Stromal cell of bone marrow (primary cell): ENCODE results near the gene CEP170B.

Source experiments
- DNase-seq: peaks from one replicate; pipeline ENCODE4 v3.0.0-alpha.2; 2012; ENCODE audit warnings: low read depth

The CEP170B gene

GRCh38 chr14:104868060-104868740 is 3.1 kb downstream of the CEP170B start:
- no peak for DNase-seq

- no peak for DNase-seq
Observed at GRCh38 chr14:104868811-104869572, 3.9 kb downstream of the CEP170B start.

GRCh38 chr14:104869669-104870367 is 4.8 kb downstream of the CEP170B start:
- no peak for DNase-seq

GRCh38 chr14:104870368-104871144 is 5.5 kb downstream of the CEP170B start:
- no peak for DNase-seq

- no peak for DNase-seq
Observed at GRCh38 chr14:104871145-104871655, 6.1 kb downstream of the CEP170B start.

DNA sequence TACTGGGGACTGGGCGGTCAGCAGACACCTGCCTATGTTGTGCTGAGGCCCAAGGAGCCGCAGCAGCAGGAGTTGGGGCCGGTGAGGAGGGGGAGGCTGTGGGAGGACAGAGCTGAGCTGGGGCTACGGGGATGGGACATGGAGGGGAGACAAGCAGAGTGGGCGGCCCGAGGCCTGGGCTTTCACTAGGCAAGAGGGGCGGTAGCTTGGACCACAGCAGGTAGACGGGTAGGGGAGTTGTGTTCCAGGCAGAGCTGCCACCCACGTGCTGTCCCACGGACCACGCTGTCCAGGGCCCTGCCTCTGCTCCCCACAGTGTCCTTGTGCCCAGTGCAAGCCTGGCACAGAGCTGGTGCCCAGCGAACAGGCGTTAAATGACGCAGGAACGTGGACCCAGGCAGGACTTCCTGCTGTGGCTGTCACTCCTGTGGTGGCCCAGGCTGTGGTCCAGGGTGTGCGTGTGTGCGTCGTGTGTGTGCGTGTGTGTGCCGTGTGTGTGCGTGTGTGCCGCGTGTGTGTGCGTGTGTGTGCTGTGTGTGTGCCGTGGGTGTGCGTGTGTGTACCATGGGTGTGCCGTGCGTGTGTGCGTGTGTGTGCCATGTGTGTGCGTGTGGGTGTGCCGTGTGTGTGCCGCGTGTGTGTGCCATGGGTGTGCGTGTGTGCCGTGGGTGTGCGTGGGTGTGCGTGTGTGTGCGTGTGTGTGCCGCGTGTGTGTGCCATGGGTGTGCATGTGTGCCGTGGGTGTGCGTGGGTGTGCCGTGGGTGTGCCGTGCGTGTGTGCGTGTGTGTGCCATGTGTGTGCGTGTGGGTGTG is 6.8 kb downstream of the CEP170B start:
- no peak for DNase-seq

- no peak for DNase-seq
Observed at GRCh38 chr14:104872469-104873341, 7.6 kb downstream of the CEP170B start.

GRCh38 chr14:104873380-104874055 is 8.4 kb downstream of the CEP170B start:
- no peak for DNase-seq

- no peak for DNase-seq
Observed at GRCh38 chr14:104874110-104874531, 9.1 kb downstream of the CEP170B start.

GRCh38 chr14:104874571-104875411 is 9.7 kb downstream of the CEP170B start:
- DNase-seq: no peak

- no peak for DNase-seq
Observed at GRCh38 chr14:104875412-104875751, 10.3 kb downstream of the CEP170B start.

DNA sequence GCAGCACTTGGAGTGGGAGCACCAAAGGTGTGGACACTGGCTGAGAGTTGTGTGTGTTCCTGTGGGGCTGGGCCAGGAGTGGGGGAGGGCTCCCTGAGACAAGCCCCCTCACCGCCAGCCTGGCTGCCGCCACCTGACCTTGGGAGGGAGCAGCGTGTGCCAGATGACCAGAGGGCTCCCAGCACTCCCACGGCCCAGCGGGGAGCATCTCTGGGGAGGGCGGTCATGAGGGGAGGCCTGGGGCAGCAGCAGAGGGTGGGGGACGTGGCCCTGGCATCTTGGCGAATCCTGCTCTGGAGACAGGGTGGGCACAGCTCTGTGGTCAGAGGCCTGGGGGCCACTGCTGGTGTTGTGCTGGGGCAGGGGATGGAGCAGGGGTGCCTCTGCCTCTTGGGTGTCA is 10.7 kb downstream of the CEP170B start:
- DNase-seq: no peak

DNA sequence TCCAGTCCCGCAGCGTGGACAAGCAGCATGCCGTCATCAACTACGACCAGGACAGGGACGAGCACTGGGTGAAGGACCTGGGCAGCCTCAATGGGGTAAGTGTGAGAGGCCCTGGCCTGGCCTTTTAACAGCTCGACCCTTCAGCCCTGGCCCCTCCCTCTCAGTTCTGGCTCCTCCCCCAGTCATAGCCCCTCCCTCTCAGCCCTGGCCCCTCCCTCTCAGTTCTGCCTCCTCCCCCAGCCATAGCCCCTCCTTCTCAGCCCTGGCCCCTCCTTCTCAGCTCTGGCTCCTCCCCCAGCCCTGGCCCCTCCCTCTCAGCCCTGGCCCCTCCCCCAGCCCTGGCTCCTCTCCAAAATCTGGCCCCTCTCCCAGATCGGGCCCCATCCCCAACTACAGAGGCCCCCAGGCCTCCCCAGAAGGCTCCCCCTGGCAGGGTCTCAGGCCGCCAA is 11.2 kb downstream of the CEP170B start:
- no peak for DNase-seq

DNA sequence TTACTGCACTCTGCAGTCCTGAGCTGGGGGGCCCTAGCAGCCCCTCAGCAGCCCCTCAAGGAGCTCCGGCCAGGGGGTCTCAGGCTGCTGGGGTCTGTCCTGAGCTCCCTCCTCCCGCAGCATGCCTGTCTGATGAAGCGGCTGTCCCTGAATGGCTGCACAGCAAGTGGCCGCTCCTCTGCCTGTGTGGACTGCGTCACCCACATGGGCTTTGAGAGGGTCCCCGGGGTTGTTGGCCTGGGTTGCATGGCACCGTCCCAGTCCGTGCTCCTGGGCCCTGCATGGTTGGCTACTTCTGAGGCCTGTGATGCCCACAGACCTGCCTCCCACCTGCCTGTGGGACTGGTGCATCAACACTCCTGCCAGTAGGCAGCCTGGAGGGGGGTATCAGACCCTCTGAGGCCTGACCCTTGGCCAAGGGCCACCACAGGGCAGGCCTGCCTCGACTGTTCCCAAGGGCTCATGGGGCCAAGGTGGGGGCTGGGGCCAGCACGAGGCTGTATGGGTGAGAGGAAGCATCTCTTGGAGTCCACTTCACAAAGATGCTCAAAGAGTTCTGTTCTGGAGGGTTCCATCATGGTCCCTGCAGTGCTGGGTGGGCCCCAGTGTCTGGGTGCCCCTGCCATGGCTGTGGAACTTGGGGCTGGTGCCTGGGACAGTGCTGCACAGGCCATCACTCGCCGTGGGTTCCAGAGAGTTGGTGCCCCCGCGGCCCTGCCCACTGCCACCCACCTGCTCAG is 12.2 kb downstream of the CEP170B start:
- DNase-seq: no peak

DNA sequence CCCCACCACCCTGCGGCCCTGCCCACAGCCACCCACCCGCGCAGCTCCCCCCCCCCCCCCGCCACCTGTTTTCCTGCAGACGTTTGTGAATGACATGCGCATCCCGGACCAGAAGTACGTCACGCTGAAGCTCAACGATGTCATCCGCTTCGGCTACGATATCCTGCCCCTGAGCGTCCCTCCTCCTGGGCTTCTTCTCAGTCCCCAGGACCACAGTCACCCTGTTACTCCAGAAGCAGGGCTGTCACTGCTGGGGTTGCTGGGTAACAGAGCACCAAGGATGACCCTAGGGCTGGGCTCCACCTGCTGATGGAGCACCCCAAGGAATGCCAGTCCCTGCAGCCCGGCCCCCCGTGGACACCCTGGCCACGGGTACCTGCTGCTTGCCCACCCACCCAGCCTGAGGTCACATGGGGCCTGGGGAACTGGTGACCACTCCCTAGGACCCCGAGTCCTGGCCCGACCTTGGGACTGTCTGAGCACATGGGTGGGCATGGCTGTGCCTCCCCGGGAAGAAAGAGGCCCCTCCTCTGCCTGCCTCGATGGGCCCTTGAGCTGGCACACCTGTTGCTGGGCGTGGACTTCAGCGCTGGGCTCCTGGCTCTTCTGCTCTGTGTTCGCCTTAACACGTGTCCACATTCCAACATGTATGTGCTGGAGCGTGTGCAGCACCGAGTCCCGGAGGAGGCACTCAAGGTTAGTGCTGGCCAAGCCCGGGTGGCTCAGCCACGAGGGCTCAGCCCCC is 12.9 kb downstream of the CEP170B start:
- DNase-seq: no peak

GRCh38 chr14:104878582-104878981 is 13.5 kb downstream of the CEP170B start:
- DNase-seq: no peak
